ENCODE results near the gene FAM24A.

Gene FAM24A

DNA sequence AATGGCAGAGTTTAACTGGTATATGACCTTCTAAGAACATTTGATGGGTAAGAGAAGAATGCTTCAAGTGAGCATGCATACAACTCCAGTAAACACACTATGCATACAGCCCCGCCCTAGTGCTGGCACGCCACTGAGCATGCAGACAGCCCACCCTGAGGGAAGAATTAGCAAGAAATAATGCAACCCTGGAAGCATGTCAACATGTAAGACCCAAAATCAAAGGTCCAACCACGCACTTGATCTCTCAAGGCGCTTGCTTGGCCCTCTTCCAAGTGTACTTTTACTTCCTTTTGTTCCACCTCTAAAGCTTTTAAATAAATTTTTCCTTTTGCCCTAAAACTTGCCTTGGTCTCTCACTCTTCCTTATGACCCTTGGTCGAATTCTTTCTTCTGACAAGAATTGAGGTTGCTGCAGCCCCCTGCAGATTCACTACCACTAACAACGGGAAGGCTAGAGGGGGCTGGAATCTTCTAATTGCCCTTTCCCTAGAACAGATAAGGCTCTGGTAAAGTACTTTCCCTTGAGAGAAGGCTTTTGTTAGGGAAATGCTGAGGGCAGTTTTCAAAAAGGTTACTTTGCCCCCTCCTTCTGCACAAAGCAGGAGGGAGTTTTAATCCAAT lies 34.5 kb upstream of the FAM24A start:
- ChIA-PET POLR2A (no interaction called here), CTCF (interaction anchor here (1.2 kb wide), 1 partner anchor 9 kb away, joined by 4 read pairs; no protein-coding TSS in a partner anchor)
- DNase-seq (ENCODE audit: extremely low spot score): no peak

DNA sequence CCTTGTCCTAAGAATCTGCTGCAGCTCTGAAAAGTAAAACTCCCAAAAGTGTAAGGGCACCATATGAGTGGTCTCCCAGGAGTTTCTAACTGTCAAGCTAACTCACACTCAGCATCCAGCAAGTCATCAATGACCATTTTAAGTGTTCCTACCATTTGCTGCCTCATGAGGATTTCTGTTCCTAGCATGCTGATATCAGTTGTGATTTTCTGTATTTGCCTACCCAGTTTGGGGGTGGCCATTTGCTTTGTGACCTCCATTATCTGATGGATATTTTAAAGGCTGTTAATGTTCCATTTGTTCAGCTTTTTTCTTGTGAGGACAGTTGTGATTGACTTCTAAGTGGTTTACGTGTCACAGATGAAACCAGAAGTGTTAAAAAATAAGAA lies 33.9 kb upstream of the FAM24A start:
- TF ChIP-seq, protein P1, sequence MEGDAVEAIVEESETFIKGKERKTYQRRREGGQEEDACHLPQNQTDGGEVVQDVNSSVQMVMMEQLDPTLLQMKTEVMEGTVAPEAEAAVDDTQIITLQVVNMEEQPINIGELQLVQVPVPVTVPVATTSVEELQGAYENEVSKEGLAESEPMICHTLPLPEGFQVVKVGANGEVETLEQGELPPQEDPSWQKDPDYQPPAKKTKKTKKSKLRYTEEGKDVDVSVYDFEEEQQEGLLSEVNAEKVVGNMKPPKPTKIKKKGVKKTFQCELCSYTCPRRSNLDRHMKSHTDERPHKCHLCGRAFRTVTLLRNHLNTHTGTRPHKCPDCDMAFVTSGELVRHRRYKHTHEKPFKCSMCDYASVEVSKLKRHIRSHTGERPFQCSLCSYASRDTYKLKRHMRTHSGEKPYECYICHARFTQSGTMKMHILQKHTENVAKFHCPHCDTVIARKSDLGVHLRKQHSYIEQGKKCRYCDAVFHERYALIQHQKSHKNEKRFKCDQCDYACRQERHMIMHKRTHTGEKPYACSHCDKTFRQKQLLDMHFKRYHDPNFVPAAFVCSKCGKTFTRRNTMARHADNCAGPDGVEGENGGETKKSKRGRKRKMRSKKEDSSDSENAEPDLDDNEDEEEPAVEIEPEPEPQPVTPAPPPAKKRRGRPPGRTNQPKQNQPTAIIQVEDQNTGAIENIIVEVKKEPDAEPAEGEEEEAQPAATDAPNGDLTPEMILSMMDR (IDR thresholded peaks at IDR 0.05; ENCODE audit: control extremely low read depth, extremely low read depth, low read depth, missing control alignments): no peak
- ChIA-PET POLR2A (no interaction called here), CTCF (interaction anchor here (1.2 kb wide), 1 partner anchor 9 kb away, joined by 4 read pairs; no protein-coding TSS in a partner anchor)
- DNase-seq (ENCODE audit: extremely low spot score): no peak

More for the DNA sequence above, 34.5 kb upstream of the FAM24A start:
- TF ChIP-seq, protein P1 (IDR thresholded peaks at IDR 0.05; ENCODE audit: control extremely low read depth, extremely low read depth, low read depth, missing control alignments): no peak

DNA sequence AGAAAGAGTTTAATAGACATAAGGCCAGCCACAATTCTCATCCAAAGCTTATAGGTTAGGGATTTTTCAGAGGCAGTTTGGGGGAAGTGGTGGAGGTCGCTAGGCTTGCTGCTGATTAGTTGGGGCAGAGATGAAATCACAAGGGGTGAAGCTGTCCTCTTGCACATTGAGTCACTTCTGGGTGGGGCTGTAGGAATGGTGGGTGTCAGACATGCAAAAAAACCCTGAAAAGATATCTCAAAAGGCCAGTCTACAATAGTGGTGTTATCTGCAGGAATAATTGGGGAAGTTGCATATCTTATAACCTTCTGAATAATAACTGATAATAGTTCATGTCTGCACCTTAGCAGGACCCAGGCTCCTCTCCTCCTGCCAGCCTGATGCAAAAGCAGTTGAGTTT lies 33.1 kb upstream of the FAM24A start:
- POLR2A ChIA-PET: no interaction called here
- DNase-seq (ENCODE audit: extremely low spot score): no peak
- TF ChIP-seq, protein P1 (IDR thresholded peaks at IDR 0.05; ENCODE audit: control extremely low read depth, extremely low read depth, low read depth, missing control alignments): no peak
- CTCF ChIA-PET: interaction anchor here (1.2 to 2.3 kb wide), 3 partner anchors 20 to 103 kb away, joined by 3 to 8 read pairs (median 3); partner anchors contain the start of gene PSTK

DNA sequence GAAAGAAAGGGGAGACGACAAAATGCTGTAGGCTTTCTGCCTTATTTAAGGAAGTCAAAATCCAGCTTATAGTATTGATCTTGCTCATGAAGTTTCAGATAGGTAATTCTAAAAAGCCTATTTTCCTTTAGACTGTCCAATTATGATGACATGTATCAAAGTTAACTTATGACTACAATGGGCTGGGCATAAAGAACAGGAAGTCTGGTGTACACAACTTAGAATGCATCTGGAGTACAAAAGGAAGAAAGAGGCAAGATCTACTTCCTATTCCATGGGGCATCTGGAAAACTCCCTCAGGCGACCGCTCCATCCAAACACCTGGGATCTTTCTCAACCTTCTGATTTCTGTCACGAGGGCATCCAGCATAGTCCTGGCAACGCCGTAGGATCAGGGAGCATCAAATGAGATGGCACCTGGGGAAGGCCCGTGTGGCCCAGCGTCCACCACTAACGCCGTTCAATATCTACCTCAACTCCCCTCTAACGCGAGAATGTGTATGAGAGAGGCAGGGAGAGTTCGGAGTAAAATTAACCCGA lies 31.5 kb upstream of the FAM24A start:
- TF ChIP-seq, protein P1 (IDR thresholded peaks at IDR 0.05; ENCODE audit: control extremely low read depth, extremely low read depth, low read depth, missing control alignments): no peak
- DNase-seq (ENCODE audit: extremely low spot score): peak; percentile 14
- ChIA-PET CTCF (interaction anchor here (1.7 to 2.3 kb wide), 2 partner anchors 12 to 101 kb away, joined by 5 to 8 read pairs; partner anchors contain the start of gene PSTK), POLR2A (no interaction called here)

DNA sequence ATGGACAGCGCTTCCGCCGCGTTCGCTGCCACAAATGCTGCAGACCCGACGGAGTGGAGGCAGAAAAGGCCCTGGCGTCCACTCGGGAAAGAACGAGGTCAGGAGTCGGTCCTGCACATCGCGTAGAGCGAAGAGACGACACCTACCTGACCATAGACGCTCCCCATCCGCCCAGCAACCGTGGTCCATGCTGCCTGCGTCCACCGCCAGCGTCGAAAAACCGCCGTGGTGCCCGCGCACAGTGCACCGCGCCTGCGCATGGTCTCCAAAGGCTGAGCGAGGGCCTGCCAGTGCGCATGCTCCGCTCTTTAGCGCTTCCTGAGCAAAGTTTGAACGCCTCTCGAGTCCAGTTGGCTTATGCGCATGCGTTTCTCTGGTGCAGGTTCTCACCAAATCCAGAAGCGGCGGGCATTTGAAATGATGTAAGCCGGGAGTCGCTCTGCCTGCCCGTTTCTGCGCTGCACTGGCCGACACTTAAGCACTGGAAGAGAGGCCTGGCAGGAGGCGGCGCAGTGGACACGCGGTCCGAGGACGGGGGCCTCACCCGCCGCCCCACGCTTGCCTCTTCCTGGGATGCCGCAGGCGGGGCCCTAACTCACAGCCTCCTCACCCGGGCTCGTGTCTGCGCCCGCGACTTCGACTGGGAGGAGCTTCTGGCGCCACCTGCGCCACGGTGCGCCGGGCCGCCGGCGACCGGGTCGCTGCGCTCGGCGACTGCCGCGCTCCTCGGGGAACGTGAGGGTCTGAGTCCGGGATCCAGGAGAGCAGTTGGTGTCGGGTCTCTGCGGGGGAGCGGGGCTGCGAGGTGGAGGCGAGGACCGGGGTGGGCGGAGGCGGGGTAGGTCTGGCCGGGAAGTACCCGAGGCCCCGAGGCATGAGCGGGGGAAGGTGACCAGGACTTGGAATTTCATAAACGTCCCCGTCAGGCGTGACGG lies 30.8 kb upstream of the FAM24A start, which contains the start of gene FAM24B:
FAM24B (minus strand) TSS at position 243 of the 935 bp plus-strand sequence. CDS start 29,066 bp downstream, outside the sequence.
- ChIA-PET POLR2A (no interaction called here), CTCF (interaction anchor here (1.7 kb wide), 1 partner anchor 12 kb away, joined by 5 read pairs; no protein-coding TSS in a partner anchor)
- DNase-seq (ENCODE audit: extremely low spot score): peak; percentile 96
- TF ChIP-seq, protein P1 (IDR thresholded peaks at IDR 0.05; ENCODE audit: control extremely low read depth, extremely low read depth, low read depth, missing control alignments): no peak

DNA sequence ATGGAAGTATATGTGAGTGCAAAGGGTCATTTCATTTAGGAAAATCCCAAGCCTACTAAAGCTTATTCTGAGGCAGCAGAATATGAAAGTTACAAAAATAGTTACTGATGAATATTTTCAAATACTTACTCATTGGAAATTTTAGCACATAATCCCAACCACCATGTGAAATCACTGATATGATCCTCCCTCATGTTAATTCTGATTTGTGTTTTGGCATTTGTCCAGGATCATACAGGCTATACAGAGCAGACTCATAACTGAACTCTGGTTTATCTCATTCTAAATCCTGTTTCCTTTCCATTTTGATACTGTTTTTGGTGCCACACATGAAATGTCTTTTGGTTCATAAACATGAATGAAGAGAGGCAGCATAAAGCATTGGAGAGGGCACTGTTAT lies 27.6 kb upstream of the FAM24A start:
- POLR2A ChIA-PET: no interaction called here
- DNase-seq (ENCODE audit: extremely low spot score): no peak
- TF ChIP-seq, protein P1 (IDR thresholded peaks at IDR 0.05; ENCODE audit: control extremely low read depth, extremely low read depth, low read depth, missing control alignments): no peak
- CTCF ChIA-PET: no interaction called here

Measured in GM10248 (cell line).